ENCODE measurements around the gene TEAD2. TPM values are rescaled to one million over a fixed set of nuclear protein-coding genes. Genes with fewer than 3 reads are reported as not detected.
"Not testable (repeated sequence)": the region's sequence is repeated elsewhere in the genome, so short reads cannot be mapped to it uniquely, and the experiment has no call there.

The TEAD2 gene
- total RNA-seq, 2 donors from 2014 or later, result 11.8 to 18.0 TPM

DNA sequence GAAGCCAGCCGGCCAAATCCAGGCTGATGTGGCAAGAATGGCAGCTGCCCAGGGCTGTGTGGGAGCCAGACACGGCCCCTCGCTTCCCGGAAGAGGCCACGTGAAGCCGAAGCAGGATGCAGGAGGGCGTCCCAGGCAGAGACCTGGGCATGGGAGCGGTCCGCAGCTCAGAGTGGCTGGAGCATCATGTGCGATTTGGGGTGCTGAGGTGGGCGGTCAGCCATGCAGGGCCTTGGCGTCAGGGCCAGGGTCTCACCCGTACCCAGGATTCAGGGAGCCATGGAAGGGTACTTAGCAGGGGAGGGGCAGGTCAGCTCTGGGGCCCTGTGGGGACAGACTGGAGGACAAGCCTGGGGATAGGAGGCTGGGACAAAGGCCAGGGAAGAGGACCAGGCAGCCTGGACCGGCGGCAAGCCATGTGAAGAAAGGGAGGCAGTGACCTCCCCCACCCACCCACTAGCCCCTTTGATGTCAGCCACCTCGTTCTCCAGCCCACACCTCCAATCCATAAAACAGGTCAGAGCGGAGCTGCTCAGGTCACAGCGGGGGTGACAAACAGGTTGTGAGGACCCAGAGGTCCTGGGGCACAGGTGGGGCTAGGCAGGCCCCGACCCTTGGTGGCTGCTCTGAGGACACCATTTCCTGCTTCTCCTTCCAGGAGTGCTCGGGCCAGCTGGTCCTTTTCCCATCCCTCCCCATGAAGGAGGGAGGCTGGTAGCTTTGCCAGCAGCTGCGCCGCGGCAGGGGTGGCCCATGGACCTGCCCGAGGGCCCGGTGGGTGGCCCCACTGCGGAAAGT lies 28.1 kb upstream of the TEAD2 start:
- ATAC-seq, result no peak
- intact Hi-C loops (cut with DNase I, micrococcal nuclease), result loop anchor here in 1 of 2 donors (5.0 kb wide), 1 partner anchor 52 kb away; the partner anchor contains the start of gene SLC17A7
- no peak for DNase-seq

DNA sequence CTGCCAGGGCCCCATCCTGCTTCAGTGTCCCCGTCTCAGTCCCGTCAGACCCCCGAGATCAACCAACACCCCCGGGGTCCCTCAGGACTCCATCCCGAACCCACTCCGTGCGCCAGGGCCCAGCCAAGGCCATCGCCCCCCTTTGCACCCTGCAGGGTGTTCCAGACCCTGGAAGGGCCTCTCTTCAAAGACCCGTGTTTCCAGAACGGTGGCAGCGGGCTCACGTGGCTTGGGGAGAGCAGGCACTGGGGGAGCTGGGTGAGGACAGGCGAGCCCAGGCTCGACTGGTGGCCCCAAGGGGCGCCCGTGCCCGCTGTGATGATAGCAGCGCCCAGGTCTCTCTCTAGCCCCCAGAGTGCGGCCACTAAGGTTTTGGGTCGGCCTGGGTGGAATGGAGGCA lies 27.2 kb upstream of the TEAD2 start:
- intact Hi-C loops (cut with DNase I, micrococcal nuclease), result no loop called here
- DNase-seq, result no peak
- ATAC-seq, result no peak

DNA sequence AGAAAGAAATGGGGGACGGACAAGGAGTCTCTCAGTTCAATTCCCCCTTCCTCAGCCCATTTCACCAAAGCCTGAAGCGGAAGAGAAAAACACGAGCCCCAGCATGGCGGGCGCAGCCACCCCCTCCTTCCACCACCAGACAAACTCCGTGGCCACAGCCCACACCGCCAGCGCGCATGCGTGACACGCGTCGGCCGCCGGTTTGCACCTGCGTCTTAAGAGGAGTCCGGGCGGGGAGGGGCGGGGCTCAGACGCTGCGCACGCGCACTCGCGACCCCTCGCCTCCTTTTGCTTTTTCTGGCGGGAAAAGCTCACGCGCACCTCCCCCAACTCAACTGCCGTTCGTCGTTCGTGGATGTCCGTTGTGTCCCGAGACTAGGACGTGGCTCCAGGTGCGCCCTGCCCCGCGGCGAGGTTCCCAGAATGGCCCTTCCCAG lies 25.7 kb upstream of the TEAD2 start, which contains the start of gene KASH5:
Gene KASH5 (plus strand): TSS at position 314 of the 437 bp plus-strand sequence. CDS start 2,635 bp downstream, outside the sequence.
- intact Hi-C loops (cut with DNase I, micrococcal nuclease), result no loop called here
- DNase-seq (peak; percentile 77 to 79), ATAC-seq (peak; percentile 75)

DNA sequence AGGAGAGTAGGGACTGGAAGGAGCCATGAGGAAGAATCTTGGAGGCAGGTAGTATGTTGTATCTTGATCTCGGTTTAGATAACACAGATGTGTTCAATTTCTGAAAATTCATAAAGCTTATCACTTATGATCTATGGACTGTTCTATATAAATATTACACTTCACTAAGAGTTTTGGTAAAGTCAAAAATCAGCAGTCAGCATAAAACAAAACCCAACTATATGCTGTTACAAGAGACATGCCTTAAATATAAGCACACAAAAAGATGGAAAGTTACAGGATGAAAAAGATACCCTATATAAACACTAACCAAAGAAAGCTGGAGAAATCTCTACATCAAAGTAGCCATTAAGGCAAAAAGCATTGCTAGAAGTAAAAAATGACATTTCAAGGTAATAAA lies 21.4 kb upstream of the TEAD2 start:
- intact Hi-C loops (cut with DNase I, micrococcal nuclease), result no loop called here
- ATAC-seq, result no peak
- DNase-seq, result no peak

DNA sequence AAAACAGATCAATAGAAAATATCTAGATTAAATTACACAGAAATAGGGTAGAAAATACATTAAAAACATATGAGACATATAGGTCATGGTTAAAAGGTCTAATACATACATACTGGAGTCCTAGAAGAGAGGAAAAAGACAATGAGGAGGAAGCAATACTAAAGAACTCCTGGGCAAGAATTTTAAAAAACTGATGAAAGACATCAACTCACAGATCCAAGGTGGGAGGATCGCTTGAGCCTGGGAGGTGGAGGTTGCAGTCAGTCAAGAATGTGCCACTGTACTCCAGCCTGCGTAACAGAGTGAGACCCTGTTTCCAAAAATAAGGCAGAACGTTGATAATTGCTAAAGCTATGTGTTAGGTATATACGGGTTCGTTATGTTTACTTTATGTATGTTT lies 20.4 kb upstream of the TEAD2 start:
- intact Hi-C loops (cut with DNase I, micrococcal nuclease), result no loop called here
- DNase-seq, result no peak
- ATAC-seq, result no peak

DNA sequence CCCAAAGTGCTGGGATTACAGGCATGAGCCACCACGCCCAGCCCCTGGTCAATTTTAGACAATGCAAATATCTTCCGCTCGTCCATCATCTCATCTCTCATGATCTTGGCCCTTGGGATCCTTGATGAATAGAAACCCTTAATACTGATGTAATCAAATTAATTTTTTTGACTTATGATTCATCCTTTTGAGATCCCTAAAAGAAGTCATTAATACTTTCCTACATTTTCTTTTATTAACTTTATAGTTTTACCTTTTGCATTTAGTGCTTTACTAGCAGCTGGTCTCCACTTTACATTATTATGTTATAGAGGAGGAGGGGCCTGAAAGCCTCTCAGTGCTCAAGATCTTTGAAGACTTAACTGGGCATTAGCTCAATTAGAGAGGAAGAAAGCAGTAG lies 18.2 kb upstream of the TEAD2 start:
- DNase-seq (no peak), ATAC-seq (no peak)
- intact Hi-C loops (cut with DNase I, micrococcal nuclease), result no loop called here

DNA sequence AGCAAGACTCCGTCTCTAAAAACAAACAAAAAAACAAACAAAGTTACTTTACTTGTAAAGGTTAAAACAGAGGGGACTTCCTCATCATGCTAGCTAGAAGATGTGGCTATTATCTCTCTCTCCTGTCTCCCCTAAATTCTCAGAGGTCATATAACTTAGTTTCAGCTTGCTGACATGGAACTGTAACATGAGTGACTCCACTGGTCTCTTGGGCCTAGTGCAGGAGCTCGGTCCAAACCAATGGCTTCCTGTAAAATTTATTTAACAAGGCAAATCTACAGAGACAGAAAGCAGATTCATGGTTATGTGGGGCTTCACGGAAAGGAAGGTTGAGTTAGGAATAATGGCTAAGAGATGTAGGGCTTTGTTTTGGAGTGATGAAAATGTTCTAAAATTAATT lies 16.3 kb upstream of the TEAD2 start:
- no peak for DNase-seq
- intact Hi-C loops (cut with DNase I, micrococcal nuclease), result no loop called here
- ATAC-seq, result no peak

DNA sequence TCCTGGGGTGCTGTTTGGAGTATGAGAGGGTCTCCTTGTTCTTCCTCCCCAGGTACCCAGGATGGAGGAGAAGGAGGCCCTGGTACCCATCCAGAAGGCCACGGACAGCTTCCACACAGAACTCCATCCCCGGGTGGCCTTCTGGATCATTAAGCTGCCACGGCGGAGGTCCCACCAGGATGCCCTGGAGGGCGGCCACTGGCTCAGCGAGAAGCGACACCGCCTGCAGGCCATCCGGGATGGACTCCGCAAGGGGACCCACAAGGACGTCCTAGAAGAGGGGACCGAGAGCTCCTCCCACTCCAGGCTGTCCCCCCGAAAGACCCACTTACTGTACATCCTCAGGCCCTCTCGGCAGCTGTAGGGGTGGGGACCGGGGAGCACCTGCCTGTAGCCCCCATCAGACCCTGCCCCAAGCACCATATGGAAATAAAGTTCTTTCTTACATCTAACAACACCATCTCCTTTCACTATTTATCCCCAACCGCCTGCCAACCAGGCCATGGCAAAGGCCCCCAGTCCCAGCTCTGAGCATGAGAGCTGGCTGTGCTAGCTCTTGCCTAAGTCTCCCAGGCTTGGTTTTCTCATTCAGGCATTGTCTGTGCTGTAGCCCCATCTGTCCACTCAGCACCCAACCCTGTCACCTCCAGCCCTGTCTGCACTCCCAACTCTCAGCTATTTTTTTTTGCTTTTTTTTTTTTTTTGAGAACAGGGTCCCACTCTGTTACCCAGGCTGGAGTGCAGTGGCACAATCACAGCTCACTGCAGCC lies 12.6 kb upstream of the TEAD2 start:
- no peak for DNase-seq
- ATAC-seq, result no peak

DNA sequence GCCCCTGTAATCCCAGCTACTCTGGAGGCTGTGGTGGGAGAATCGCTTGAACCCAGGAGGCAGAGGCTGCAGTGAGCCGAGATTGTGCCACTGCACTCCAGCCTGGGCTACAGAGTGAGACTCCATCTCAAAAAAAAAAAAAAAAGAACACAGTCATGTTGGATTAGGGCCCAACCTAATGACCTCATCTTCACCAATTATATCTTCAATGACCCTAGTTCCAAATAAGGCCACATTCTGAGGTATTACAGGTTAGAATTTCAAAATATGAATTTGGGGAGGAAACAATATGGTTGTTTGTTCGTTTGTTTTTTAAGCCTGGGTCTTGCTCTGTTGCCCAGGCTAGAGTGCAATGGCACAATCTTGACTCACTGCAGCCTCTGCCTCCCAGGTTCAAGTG lies 11.0 kb upstream of the TEAD2 start:
- DNase-seq; ATAC-seq; intact Hi-C loops (cut with DNase I, micrococcal nuclease): not testable (repeated sequence)

More for the DNA sequence above, 12.6 kb upstream of the TEAD2 start:
- intact Hi-C loops (cut with DNase I, micrococcal nuclease), result no loop called here

DNA sequence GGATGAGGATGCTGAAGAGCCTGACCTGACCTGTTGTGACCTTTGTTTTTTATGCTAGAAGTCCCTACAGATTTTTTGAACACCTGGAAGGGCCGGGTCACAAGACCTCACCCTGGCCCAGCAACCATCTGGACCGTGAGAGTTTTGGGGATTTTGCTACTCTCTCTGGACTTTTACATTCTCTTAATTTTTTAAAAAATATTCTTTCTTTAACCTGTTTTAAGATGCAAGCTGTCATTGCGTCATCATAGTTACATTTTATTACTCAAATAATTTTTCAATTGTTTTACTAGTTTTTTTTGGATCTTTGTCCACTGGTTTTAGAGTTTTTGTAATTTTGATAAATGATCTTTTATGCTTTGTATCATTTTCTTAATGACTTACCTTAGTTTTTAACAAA lies 9.0 kb upstream of the TEAD2 start:
- intact Hi-C loops (cut with DNase I, micrococcal nuclease), result no loop called here
- DNase-seq, result no peak
- ATAC-seq, result no peak

DNA sequence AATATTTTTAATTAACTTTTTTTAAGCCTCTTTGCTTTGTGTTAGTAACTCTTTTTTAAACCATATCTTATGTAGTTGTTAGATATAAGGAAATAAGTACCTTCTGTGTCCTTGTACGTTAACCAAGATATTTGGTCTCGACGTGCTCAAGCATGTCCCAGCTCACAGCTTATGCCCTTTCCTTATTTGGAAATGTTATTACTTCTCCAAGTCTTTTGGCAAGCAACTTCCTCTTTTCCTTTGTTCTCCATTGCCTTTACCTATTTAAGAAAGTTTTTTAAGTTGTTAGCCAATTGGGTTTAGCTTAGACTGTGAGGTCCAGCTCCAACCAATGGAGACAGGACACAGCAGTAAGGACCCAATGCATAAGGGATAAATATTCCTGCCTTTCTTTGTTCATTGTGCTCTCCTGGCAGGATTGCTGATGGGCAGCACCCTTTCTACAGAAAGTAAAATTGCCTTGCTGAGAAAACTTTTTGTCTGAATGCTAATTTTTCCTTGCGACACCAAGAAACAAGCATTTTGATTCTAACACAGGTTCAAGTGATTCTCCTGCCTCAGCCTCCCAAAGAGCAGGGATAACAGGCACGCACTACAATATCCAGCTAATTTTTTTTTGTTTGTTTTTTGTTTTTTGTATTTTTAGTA lies 6.6 kb upstream of the TEAD2 start:
- no peak for DNase-seq
- intact Hi-C loops (cut with DNase I, micrococcal nuclease), result no loop called here
- no peak for ATAC-seq

DNA sequence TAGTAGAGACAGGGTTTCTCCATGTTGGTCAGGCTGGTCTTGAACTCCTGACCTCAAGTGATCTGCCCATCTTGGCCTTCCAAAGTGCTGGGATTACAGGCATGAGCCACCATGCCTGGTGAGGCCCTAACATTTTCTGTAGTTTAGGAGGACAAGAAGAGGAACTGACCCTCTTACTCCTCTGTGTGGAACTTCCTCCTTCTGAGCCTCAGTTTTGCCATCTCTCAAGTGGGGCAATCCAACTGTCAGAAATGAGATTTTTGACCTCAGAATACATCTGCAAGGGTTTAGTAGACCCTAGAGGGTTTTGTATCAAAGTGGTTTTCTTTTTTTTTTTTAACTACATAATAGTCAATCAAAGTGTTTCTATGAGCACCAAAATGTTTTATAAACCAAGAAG lies 3.9 kb upstream of the TEAD2 start:
- ATAC-seq (no peak), DNase-seq (no peak)
- intact Hi-C loops (cut with DNase I, micrococcal nuclease), result no loop called here

DNA sequence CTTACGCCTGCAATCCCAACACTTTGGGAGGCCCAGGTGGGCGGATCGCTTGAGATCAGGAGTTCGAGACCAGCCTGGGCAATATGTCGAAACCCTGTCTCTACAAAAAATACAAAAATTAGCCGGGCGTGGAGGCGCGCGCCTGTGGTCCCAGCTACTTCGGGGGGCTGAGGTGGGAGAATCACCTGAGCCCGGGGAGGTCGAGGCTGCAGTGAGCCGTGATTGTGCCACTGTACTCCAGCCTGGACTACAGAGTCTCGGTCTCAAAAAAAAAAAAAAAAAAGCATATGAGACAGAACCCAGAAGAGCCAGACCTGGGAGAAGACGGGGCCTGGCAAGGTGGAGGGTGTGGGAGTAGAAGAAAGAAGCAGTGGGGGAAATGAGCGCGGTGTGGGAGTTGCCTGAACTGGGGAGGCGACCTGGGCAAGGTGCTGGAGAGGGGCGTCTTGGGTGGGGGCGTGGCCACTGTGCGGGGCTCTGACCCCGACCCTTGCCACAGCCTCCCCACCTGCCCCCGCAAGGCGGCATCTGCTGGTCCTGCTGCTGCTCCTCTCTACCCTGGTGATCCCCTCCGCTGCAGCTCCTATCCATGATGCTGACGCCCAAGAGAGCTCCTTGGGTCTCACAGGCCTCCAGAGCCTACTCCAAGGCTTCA lies 2.0 kb upstream of the TEAD2 start:
- ATAC-seq, result no peak
- DNase-seq, result no peak
- intact Hi-C loops (cut with DNase I, micrococcal nuclease), result no loop called here

DNA sequence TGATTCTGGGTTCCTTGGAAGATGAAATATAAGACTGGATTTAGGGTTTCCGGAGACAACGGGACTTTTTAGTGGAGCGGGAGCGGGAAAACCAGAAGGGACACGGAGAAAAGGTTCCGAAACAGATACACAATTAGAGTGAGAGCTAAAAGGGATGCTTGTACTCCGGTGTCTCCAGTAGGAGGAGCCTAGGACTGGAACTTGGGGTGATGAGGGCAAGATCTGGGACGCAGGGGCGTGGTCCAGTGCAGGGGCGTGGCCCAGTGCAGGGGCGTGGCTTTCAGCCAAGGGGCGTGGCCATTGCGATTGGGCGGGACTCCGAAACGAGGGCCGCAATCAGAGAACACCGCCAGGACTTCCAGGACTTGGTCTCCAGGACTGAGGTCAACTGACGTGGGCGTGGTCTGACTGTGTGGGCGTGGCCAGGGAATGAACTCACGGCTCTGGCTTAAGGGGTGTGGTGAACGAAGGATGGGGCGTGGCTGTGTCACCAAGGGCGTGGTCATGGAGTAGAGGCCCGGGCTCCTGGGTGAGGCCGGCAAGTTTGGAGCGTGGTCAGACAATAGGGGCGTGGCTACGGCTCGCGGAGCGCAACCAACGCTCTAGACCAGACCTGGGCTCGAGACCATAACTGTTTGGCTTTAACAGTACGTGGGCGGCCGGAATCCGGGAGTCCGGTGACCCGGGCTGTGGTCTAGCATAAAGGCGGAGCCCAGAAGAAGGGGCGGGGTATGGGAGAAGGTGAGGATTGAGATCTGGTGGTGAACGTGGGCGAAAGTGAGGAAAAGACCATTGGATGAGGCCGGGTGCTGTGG lies 1.3 kb upstream of the TEAD2 start, which contains the start of gene DKKL1:
Gene DKKL1 (plus strand): TSS at position 610 of the 815 bp plus-strand sequence. CDS start 122 bp downstream, at position 732.
- DNase-seq, result peak; percentile 99
- intact Hi-C loops (cut with DNase I, micrococcal nuclease), result no loop called here
- ATAC-seq, result peak; percentile 90

DNA sequence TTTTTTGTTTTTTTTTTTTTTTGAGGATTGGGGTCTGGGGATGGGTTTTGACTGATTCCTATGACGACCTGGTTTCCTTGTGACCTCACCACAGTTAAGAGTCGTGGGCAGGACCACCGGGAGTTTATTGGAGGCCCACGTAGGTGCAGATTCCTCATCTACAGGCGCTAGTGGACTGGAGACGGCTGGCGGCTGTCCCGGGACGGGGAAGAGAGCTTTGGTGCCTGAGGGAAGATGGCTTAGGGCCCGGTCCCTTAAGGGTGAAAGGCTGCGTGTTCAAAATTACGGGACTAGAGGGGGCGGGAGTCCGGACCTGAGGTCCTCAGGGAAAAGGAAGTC lies 682 bp upstream of the TEAD2 start:
- intact Hi-C loops (cut with DNase I, micrococcal nuclease), result no loop called here
- ATAC-seq (peak; percentile 8), DNase-seq (peak; percentile 46 to 62)

DNA sequence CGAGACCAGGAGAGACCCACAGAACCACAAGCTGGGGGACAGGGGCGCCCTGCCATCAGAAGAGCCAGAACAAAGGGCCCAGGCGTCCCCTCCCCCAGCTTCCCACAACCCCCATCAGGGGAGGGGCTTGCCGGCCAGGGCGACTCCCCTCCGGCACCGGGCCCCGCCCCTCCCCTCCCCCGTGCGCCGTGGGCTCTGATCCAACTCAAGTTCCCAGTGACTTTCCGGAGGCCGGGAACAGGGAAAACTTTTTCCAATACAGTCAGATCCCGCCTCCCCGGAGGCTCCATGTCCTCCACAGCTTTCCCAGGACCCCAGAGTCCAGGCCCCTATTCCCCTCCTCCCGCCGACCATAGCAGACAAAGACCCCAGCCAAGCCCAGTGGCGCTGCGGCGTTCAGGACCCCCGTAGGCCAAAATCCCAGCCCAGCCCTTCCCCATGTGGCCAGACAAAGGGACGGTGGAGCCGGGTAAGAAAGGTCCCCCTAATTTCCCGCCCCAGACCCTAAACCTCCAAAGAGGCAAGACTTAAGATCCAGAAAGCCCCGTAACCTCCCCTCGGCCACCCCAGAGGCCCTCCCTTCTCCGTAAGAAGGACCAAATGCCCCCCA lies 673 bp downstream of the TEAD2 start:
- ATAC-seq, result peak; percentile 54
- intact Hi-C loops (cut with DNase I, micrococcal nuclease), result no loop called here

DNA sequence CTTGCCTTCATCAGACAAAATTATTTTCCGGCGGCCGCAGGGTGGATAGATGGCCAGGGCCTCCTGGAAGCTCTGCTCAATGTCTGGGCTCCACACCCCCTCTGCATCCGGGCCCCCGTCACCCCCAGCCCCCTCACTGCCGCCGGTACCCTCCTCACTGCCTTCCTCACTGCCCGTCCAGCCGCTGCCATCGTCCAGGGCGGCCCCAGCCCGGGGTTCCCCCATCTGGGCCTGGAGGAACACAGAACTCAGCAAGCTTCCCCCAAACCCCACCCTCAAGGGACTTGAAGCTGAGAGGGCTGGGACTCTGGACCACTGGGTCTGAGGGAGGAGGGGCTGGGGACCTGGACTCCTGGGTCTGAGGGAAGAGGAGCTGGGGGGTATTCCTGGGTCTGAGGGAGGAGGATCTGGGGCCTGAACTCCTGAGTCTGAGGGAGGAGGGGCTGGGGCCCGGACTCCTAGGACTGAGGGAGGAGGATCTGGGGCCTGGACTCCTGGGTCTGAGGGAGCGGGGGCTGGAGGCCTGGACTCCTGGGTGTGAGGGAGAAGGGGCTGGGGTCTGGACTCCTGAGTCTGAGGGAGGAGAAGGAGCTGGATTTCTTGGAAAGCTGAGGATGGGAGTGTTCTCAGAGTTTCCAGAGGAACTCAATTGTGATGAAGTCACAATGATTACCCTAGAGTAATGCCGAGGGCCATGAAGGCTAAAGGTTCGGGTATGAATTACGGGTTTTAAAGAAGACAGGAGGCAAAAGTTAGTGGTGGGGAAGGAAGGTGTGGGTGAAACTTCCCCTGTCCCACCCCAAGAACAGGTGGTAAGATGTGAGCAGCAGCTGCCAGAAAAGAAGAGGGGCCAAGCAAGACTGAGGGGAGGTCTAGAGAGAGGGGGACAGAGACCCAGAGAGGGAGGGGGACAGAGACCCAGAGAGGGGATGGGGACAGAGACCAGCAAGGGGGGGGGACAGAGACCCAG lies 2.1 kb downstream of the TEAD2 start:
- DNase-seq (no peak), ATAC-seq (no peak)
- intact Hi-C loops (cut with DNase I, micrococcal nuclease), result no loop called here

More for the DNA sequence above, 673 bp downstream of the TEAD2 start:
- DNase-seq, result peak; percentile 77 to 80
